Stimulated activated CD4-positive, alpha-beta T cell treated with anti-CD3 and anti-CD28 coated beads, Interleukin-12 subunit alpha, Interleukin-12 subunit beta, amount 100 ng/mL, for 48 hours (primary cell): Measurements from ENCODE around the gene SCO2.
A peak's percentile ranks its signal among the peaks of the same experiment; 100 is the strongest.

Experiments used
- DNase-seq, 3 donors: peaks; one replicate each; pipeline ENCODE4 v3.0.0-alpha.2; 2020; ENCODE audit warnings: low read depth in 2 of 3, low spot score in 1 of 3

SCO2 gene

GRCh38 chr22:50503475-50504145 lies 21.8 kb downstream of the SCO2 start:
- DNase-seq: no peak

GRCh38 chr22:50502628-50503474 lies 22.5 kb downstream of the SCO2 start:
- no peak for DNase-seq

GRCh38 chr22:50502096-50502495 lies 23.3 kb downstream of the SCO2 start:
- no peak for DNase-seq

GRCh38 chr22:50500452-50500851 lies 24.9 kb downstream of the SCO2 start:
- no peak for DNase-seq

- peak in 2 of 3 donors; percentile 58 to 74 for DNase-seq
Measured at GRCh38 chr22:50498322-50498890, 27.0 kb downstream of the SCO2 start.

GRCh38 chr22:50497093-50497492 lies 28.3 kb downstream of the SCO2 start:
- no peak for DNase-seq

- DNase-seq: no peak
Measured at GRCh38 chr22:50490531-50491308, 34.7 kb downstream of the SCO2 start.

- no peak for DNase-seq
Measured at GRCh38 chr22:50489363-50490243, 35.8 kb downstream of the SCO2 start.

GRCh38 chr22:50488886-50489285 lies 36.5 kb downstream of the SCO2 start:
- no peak for DNase-seq

- no peak for DNase-seq
Measured at GRCh38 chr22:50488006-50488677, 37.3 kb downstream of the SCO2 start.

- DNase-seq: no peak
Measured at GRCh38 chr22:50487290-50488005, 38.0 kb downstream of the SCO2 start.

GRCh38 chr22:50486561-50487289 lies 38.7 kb downstream of the SCO2 start, which contains the start of gene MIOX:
MIOX (plus strand) TSS chr22:50486859; CDS start chr22:50486898, 39 bp downstream.
- DNase-seq: no peak

GRCh38 chr22:50485221-50486131 lies 39.9 kb downstream of the SCO2 start:
- no peak for DNase-seq

GRCh38 chr22:50483977-50484853 lies 41.2 kb downstream of the SCO2 start:
- DNase-seq: no peak

GRCh38 chr22:50483556-50483955 lies 41.8 kb downstream of the SCO2 start:
- DNase-seq: no peak

GRCh38 chr22:50483106-50483505 lies 42.3 kb downstream of the SCO2 start:
- DNase-seq: no peak
